Measurements from ENCODE around the gene ANXA8. TPM values are rescaled to one million over a fixed set of nuclear protein-coding genes. Genes with fewer than 3 reads are reported as not detected.
"Not testable (repeated sequence)": the region's sequence is repeated elsewhere in the genome, so short reads cannot be mapped to it uniquely, and the experiment has no call there.

Gene ANXA8
- total RNA-seq, 2 experiments from 2014 or later, result 0.17 to 0.30 TPM

- H3K4me1 Mint-ChIP-seq; H3K27me3 Mint-ChIP-seq; H3K9me3 Mint-ChIP-seq; H3K36me3 Mint-ChIP-seq (ENCODE audit: low read depth); CTCF ChIA-PET; H3K4me3 Mint-ChIP-seq; POLR2A ChIA-PET; H3K27ac Mint-ChIP-seq; DNase-seq: not testable (repeated sequence)
These were observed 8.8 kb downstream of the ANXA8 start for GRCh38 chr10:47475101-47475500.

GRCh38 chr10:47473516-47473915, 10.4 kb downstream of the ANXA8 start:
- H3K4me3 Mint-ChIP-seq; H3K36me3 Mint-ChIP-seq (ENCODE audit: low read depth); H3K27ac Mint-ChIP-seq; H3K27me3 Mint-ChIP-seq; DNase-seq; CTCF ChIA-PET; POLR2A ChIA-PET; H3K9me3 Mint-ChIP-seq; H3K4me1 Mint-ChIP-seq: not testable (repeated sequence)

- POLR2A ChIA-PET; H3K4me1 Mint-ChIP-seq; H3K27ac Mint-ChIP-seq; H3K9me3 Mint-ChIP-seq; H3K27me3 Mint-ChIP-seq; CTCF ChIA-PET; H3K36me3 Mint-ChIP-seq (ENCODE audit: low read depth); DNase-seq; H3K4me3 Mint-ChIP-seq: not testable (repeated sequence)
These were observed 11.3 kb downstream of the ANXA8 start for GRCh38 chr10:47472647-47473046.

GRCh38 chr10:47472072-47472471, 11.8 kb downstream of the ANXA8 start:
- H3K27ac Mint-ChIP-seq; H3K27me3 Mint-ChIP-seq; H3K36me3 Mint-ChIP-seq (ENCODE audit: low read depth); POLR2A ChIA-PET; H3K4me3 Mint-ChIP-seq; CTCF ChIA-PET; DNase-seq; H3K4me1 Mint-ChIP-seq; H3K9me3 Mint-ChIP-seq: not testable (repeated sequence)

GRCh38 chr10:47468731-47469528, 15.0 kb downstream of the ANXA8 start:
- H3K27me3 Mint-ChIP-seq; H3K4me3 Mint-ChIP-seq; CTCF ChIA-PET; DNase-seq; POLR2A ChIA-PET; H3K4me1 Mint-ChIP-seq; H3K36me3 Mint-ChIP-seq (ENCODE audit: low read depth); H3K27ac Mint-ChIP-seq; H3K9me3 Mint-ChIP-seq: not testable (repeated sequence)

GRCh38 chr10:47467957-47468356, 16.0 kb downstream of the ANXA8 start:
- H3K4me3 Mint-ChIP-seq; DNase-seq; POLR2A ChIA-PET; CTCF ChIA-PET; H3K36me3 Mint-ChIP-seq (ENCODE audit: low read depth); H3K9me3 Mint-ChIP-seq; H3K27me3 Mint-ChIP-seq; H3K4me1 Mint-ChIP-seq; H3K27ac Mint-ChIP-seq: not testable (repeated sequence)

GRCh38 chr10:47467458-47467857, 16.5 kb downstream of the ANXA8 start:
- CTCF ChIA-PET; H3K4me1 Mint-ChIP-seq; H3K27me3 Mint-ChIP-seq; H3K27ac Mint-ChIP-seq; H3K4me3 Mint-ChIP-seq; POLR2A ChIA-PET; H3K36me3 Mint-ChIP-seq (ENCODE audit: low read depth); DNase-seq; H3K9me3 Mint-ChIP-seq: not testable (repeated sequence)

- H3K36me3 Mint-ChIP-seq (ENCODE audit: low read depth); CTCF ChIA-PET; H3K27ac Mint-ChIP-seq: not testable (repeated sequence)
These were observed 18.5 kb downstream of the ANXA8 start for GRCh38 chr10:47465216-47465917.

GRCh38 chr10:47462577-47463358, 21.1 kb downstream of the ANXA8 start:
- H3K9me3 Mint-ChIP-seq; H3K36me3 Mint-ChIP-seq (ENCODE audit: low read depth); POLR2A ChIA-PET; H3K4me1 Mint-ChIP-seq; CTCF ChIA-PET; H3K27ac Mint-ChIP-seq; H3K27me3 Mint-ChIP-seq; DNase-seq; H3K4me3 Mint-ChIP-seq: not testable (repeated sequence)

More at GRCh38 chr10:47465216-47465917, 18.5 kb downstream of the ANXA8 start:
- H3K4me3 Mint-ChIP-seq, DNase-seq, H3K27me3 Mint-ChIP-seq, POLR2A ChIA-PET, H3K9me3 Mint-ChIP-seq, H3K4me1 Mint-ChIP-seq: not testable (repeated sequence)

GRCh38 chr10:47461261-47461687, 22.6 kb downstream of the ANXA8 start:
- POLR2A ChIA-PET; H3K27ac Mint-ChIP-seq; H3K4me3 Mint-ChIP-seq; H3K4me1 Mint-ChIP-seq; H3K9me3 Mint-ChIP-seq; H3K36me3 Mint-ChIP-seq (ENCODE audit: low read depth); CTCF ChIA-PET; H3K27me3 Mint-ChIP-seq: not testable (repeated sequence)
- DNase-seq, result peak; percentile 20

GRCh38 chr10:47458466-47459154, 25.3 kb downstream of the ANXA8 start:
- Mint-ChIP-seq H3K9me3 (no peaks in the 10 kb centered on the region), H3K36me3 (ENCODE audit: low read depth) (no peaks in the 10 kb centered on the region), H3K27me3 (peaks cover 12% of the 10 kb centered on the region), H3K27ac (no peak overlapping the region), H3K4me1 (no peaks in the 10 kb centered on the region), H3K4me3 (no peak overlapping the region)
- POLR2A ChIA-PET, result no interaction called here
- CTCF ChIA-PET, result no interaction called here
- DNase-seq, result no peak

GRCh38 chr10:47457826-47458225, 26.1 kb downstream of the ANXA8 start:
- no peak overlapping the region for H3K4me3 Mint-ChIP-seq
- ChIA-PET POLR2A (no interaction called here), CTCF (no interaction called here)
- no peak for DNase-seq
- H3K27ac Mint-ChIP-seq, result no peak overlapping the region
- peaks cover 14% of the 10 kb centered on the region for H3K27me3 Mint-ChIP-seq
- no peaks in the 10 kb centered on the region for H3K4me1 Mint-ChIP-seq
- no peaks in the 10 kb centered on the region for H3K36me3 Mint-ChIP-seq (ENCODE audit: low read depth)
- no peaks in the 10 kb centered on the region for H3K9me3 Mint-ChIP-seq

GRCh38 chr10:47457528-47457820, 26.4 kb downstream of the ANXA8 start:
- Mint-ChIP-seq H3K27me3 (peaks cover 14% of the 10 kb centered on the region), H3K4me3 (no peak overlapping the region), H3K9me3 (no peaks in the 10 kb centered on the region), H3K4me1 (no peaks in the 10 kb centered on the region), H3K36me3 (ENCODE audit: low read depth) (no peaks in the 10 kb centered on the region), H3K27ac (no peak overlapping the region)
- POLR2A ChIA-PET, result no interaction called here
- CTCF ChIA-PET, result no interaction called here
- DNase-seq, result no peak

Data from activated CD4-positive, alpha-beta T cell treated with anti-CD3 and anti-CD28 coated beads, Interleukin-2, amount 10 ng/mL, durations not matched to agents 7 days and 5 days (primary cell).